ENCODE measurements around the gene ZNF160.

ZNF160 gene

GRCh38 chr19:53068834-53069233 lies 34.4 kb downstream of the ZNF160 start:
- no peak for TF ChIP-seq CTCF (IDR thresholded peaks at IDR 0.05; ENCODE audit: low read depth, low read length, missing control alignments)
- no peak for DNase-seq (ENCODE audit: extremely low read depth, low read depth)
- H3K4me3 ChIP-seq (replicated peaks; ENCODE audit: low read depth, low read length) = no peak overlapping the region

- no peak overlapping the region for H3K4me3 ChIP-seq (replicated peaks; ENCODE audit: low read depth, low read length)
- TF ChIP-seq CTCF (IDR thresholded peaks at IDR 0.05; ENCODE audit: low read depth, low read length, missing control alignments) = no peak
- no peak for DNase-seq (ENCODE audit: extremely low read depth, low read depth)
Measured at GRCh38 chr19:53068199-53068598, 35.0 kb downstream of the ZNF160 start.

GRCh38 chr19:53057904-53058580 lies 45.2 kb downstream of the ZNF160 start:
- DNase-seq (ENCODE audit: extremely low read depth, low read depth) = no peak
- no peak overlapping the region for H3K4me3 ChIP-seq (replicated peaks; ENCODE audit: low read depth, low read length)
- no peak for TF ChIP-seq CTCF (IDR thresholded peaks at IDR 0.05; ENCODE audit: low read depth, low read length, missing control alignments)

GRCh38 chr19:53055117-53055516 lies 48.1 kb downstream of the ZNF160 start:
- no peak for DNase-seq (ENCODE audit: extremely low read depth, low read depth)
- H3K4me3 ChIP-seq (replicated peaks; ENCODE audit: low read depth, low read length) = no peak overlapping the region
- no peak for TF ChIP-seq CTCF (IDR thresholded peaks at IDR 0.05; ENCODE audit: low read depth, low read length, missing control alignments)

GRCh38 chr19:53047379-53047778 lies 55.8 kb downstream of the ZNF160 start:
- TF ChIP-seq CTCF (IDR thresholded peaks at IDR 0.05; ENCODE audit: low read depth, low read length, missing control alignments) = no peak
- H3K4me3 ChIP-seq (replicated peaks; ENCODE audit: low read depth, low read length) = no peak overlapping the region
- DNase-seq (ENCODE audit: extremely low read depth, low read depth) = no peak

- no peak for DNase-seq (ENCODE audit: extremely low read depth, low read depth)
- TF ChIP-seq CTCF (IDR thresholded peaks at IDR 0.05; ENCODE audit: low read depth, low read length, missing control alignments) = no peak
- no peak overlapping the region for H3K4me3 ChIP-seq (replicated peaks; ENCODE audit: low read depth, low read length)
Measured at GRCh38 chr19:53045536-53045935, 57.7 kb downstream of the ZNF160 start.

- no peak overlapping the region for H3K4me3 ChIP-seq (replicated peaks; ENCODE audit: low read depth, low read length)
- TF ChIP-seq CTCF (IDR thresholded peaks at IDR 0.05; ENCODE audit: low read depth, low read length, missing control alignments) = no peak
- no peak for DNase-seq (ENCODE audit: extremely low read depth, low read depth)
Measured at GRCh38 chr19:53041366-53041765, 61.9 kb downstream of the ZNF160 start.

Measured in HFF-Myc (cell line).